Upper lobe of right lung (tissue), 1 donor: ENCODE measurements around the gene FMNL3. TPM values are rescaled to one million over a fixed set of nuclear protein-coding genes. Genes with fewer than 3 reads are reported as not detected.

Experiments
- ATAC-seq: fragments of 200-7000 bp; cut with Tn5 transposase; one replicate; pipeline ENCODE4 v1.9.1; 2020; ENCODE audit warnings: mild to moderate bottlenecking, moderate library complexity
- DNase-seq: peaks from one replicate; pipeline ENCODE4 v3.0.0-alpha.2; 2020
- H3K27ac ChIP-seq: fragments of 200-600 bp; one replicate; pipeline ENCODE4 v1.8.0; 2022
- H3K27me3 ChIP-seq: fragments of 200-600 bp; one replicate; pipeline ENCODE4 v1.8.0; 2022; ENCODE audit warnings: mild to moderate bottlenecking
- H3K36me3 ChIP-seq: fragments of 200-600 bp; one replicate; pipeline ENCODE4 v1.8.0; 2022
- H3K4me1 ChIP-seq: fragments of 200-600 bp; one replicate; pipeline ENCODE4 v1.8.0; 2022
- H3K4me3 ChIP-seq: fragments of 200-600 bp; one replicate; pipeline ENCODE4 v1.8.0; 2022; ENCODE audit warnings: mild to moderate bottlenecking
- H3K9me3 ChIP-seq: fragments of 200-600 bp; one replicate; pipeline ENCODE4 v1.8.0; 2022
- CTCF ChIP-seq: fragments of 200-600 bp; IDR thresholded peaks from one replicate; pipeline ENCODE4 v1.8.0; 2022; ENCODE audit warnings: antibody characterized with exemption
- intact Hi-C: fragments of 100-400 bp; cut with DNase I; formaldehyde crosslinking; loops from one replicate; pipeline ENCODE4 v1.11.0; 2022
- total RNA-seq: library from RNA; stranded (reverse); fragmentation: NEBNext Ultra II Directional; extraction: Animal tissue kit (Norgen Biotek cat#: 25700); gene quantifications from one replicate; pipeline ENCODE4 v1.2.1, GENCODE V29; 2021
- donor health status: DM: no; HTN: yes; CAD: no; lungs with severe emphysema.

FMNL3 gene
- total RNA-seq, 1 donor from 2014 or later: 40.3 TPM

- ATAC-seq: no peak
- H3K36me3 ChIP-seq: peaks cover 46% of the 10 kb centered on the region
Measured at GRCh38 chr12:49641748-49642369, 65.3 kb downstream of the FMNL3 start.

GRCh38 chr12:49636979-49637755, 70.0 kb downstream of the FMNL3 start:
- TF ChIP-seq CTCF: peak; percentile 63
- Histone ChIP-seq H3K9me3 (no peaks in the 10 kb centered on the region), H3K4me1 (peaks cover 6% of the 10 kb centered on the region), H3K36me3 (peaks cover 11% of the 10 kb centered on the region), H3K27me3 (no peaks in the 10 kb centered on the region), H3K27ac (no peak overlapping the region), H3K4me3 (no peak overlapping the region)
- DNase-seq (no peak), ATAC-seq (peak; percentile 75)
- intact Hi-C loops: no loop called here

More at GRCh38 chr12:49641748-49642369, 65.3 kb downstream of the FMNL3 start:
- Histone ChIP-seq H3K27me3 (no peaks in the 10 kb centered on the region), H3K4me3 (no peak overlapping the region), H3K27ac (no peak overlapping the region), H3K9me3 (no peaks in the 10 kb centered on the region), H3K4me1 (peaks cover 15% of the 10 kb centered on the region)
- intact Hi-C loops: no loop called here
- no peak for DNase-seq
- no peak for TF ChIP-seq CTCF

GRCh38 chr12:49636574-49636973, 70.6 kb downstream of the FMNL3 start:
- Histone ChIP-seq H3K9me3 (no peaks in the 10 kb centered on the region), H3K4me3 (no peak overlapping the region), H3K4me1 (peaks cover 6% of the 10 kb centered on the region), H3K27ac (no peak overlapping the region), H3K36me3 (peaks cover 5% of the 10 kb centered on the region), H3K27me3 (no peaks in the 10 kb centered on the region)
- TF ChIP-seq CTCF: no peak
- no peak for ATAC-seq
- intact Hi-C loops: no loop called here
- no peak for DNase-seq

- no peak for TF ChIP-seq CTCF
- DNase-seq: no peak
- no peak overlapping the region for H3K27ac ChIP-seq
Measured at GRCh38 chr12:49635656-49636055, 71.5 kb downstream of the FMNL3 start.

GRCh38 chr12:49635036-49635435, 72.2 kb downstream of the FMNL3 start:
- intact Hi-C loops: no loop called here
- Histone ChIP-seq H3K27ac (no peak overlapping the region), H3K9me3 (no peaks in the 10 kb centered on the region), H3K27me3 (no peaks in the 10 kb centered on the region), H3K4me3 (no peak overlapping the region), H3K36me3 (peaks cover 5% of the 10 kb centered on the region), H3K4me1 (peaks cover 6% of the 10 kb centered on the region)
- ATAC-seq: no peak
- no peak for TF ChIP-seq CTCF
- no peak for DNase-seq

More at GRCh38 chr12:49635656-49636055, 71.5 kb downstream of the FMNL3 start:
- intact Hi-C loops: no loop called here
- Histone ChIP-seq H3K9me3 (no peaks in the 10 kb centered on the region), H3K27me3 (no peaks in the 10 kb centered on the region), H3K4me1 (peaks cover 6% of the 10 kb centered on the region), H3K36me3 (peaks cover 5% of the 10 kb centered on the region), H3K4me3 (no peak overlapping the region)
- ATAC-seq: no peak
